A549 (cell line): ENCODE results near the gene TM6SF1. TPM values are rescaled to one million over a fixed set of nuclear protein-coding genes. Genes with fewer than 3 reads are reported as not detected.

Experiments
- ATAC-seq, 2 experiments: fragments of 200-7000 bp in 1 of 2; fragments of >200 bp in 1 of 2; cut with Nextera tagmentation in 1 of 2; cut with Tn5 transposase in 1 of 2; 3 replicates each; pipeline versions ENCODE4 v1.8.0 to v1.9.1; 2018 to 2020; ENCODE audit warnings: mild to moderate bottlenecking in 1 of 2, moderate library complexity in 1 of 2
- CTCF ChIA-PET: fragments of 300-600 bp; sonication (Branson Sonifier 250); formaldehyde crosslinking; extraction: SDS; loops from one replicate; lab custom pipeline; 2021; ENCODE audit warnings: antibody characterized with exemption, inconsistent platforms; lab: Yijun Ruan, JAX
- POLR2A ChIA-PET: fragments of 350-600 bp; formaldehyde crosslinking; extraction: SDS; loops from one replicate; lab custom pipeline; 2021; ENCODE audit warnings: antibody characterized with exemption, inconsistent platforms; lab: Yijun Ruan, JAX
- DNase-seq, 2 experiments: peaks; one replicate each; pipeline versions ENCODE4 v3.0.0 to v3.0.0-alpha.2; 2011 to 2016; ENCODE audit warnings: low read depth in 1 of 2, low spot score in 1 of 2
- FAIRE-seq: peaks from 2 replicates; lab custom pipeline; 2011; peaks lifted over from hg19 to GRCh38; lab: Jason Lieb, UNC
- H3K27ac ChIP-seq, 2 experiments: fragments of >200 bp; sonication (Bioruptor Twin); formaldehyde crosslinking; 3 replicates each; pipeline ENCODE4 v1.5.1; 2016 to 2017
- H3K4me1 ChIP-seq: fragments of >200 bp; sonication (Bioruptor Twin); formaldehyde crosslinking; 3 replicates; pipeline ENCODE4 v1.6.1; 2016
- H3K4me2 ChIP-seq: fragments of >200 bp; sonication (Bioruptor Twin); formaldehyde crosslinking; 3 replicates; pipeline ENCODE4 v1.6.1; 2016
- H3K4me3 ChIP-seq: fragments of >200 bp; sonication (Bioruptor Twin); formaldehyde crosslinking; 3 replicates; pipeline ENCODE4 v1.5.1; 2016
- H3K9me3 ChIP-seq: fragments of >200 bp; sonication (Bioruptor Twin); formaldehyde crosslinking; 3 replicates; pipeline ENCODE4 v1.6.1; 2016
- BCL3 ChIP-seq: fragments of >200 bp; sonication (Bioruptor Twin); formaldehyde crosslinking; IDR thresholded peaks from 3 replicates; pipeline ENCODE4 v1.6.1; 2016
- BHLHE40 ChIP-seq: IDR thresholded peaks from 2 replicates; pipeline ENCODE4 v1.6.1; 2012; ENCODE audit warnings: low read depth, low read length, inconsistent platforms
- CHD4 ChIP-seq: fragments of 200-600 bp; sonication (generic); IDR thresholded peaks from 2 replicates; pipeline ENCODE4 v1.6.1; 2016; ENCODE audit warnings: antibody characterized with exemption, mild to moderate bottlenecking, borderline replicate concordance
- ELK1 ChIP-seq: fragments of 150-350 bp; IDR thresholded peaks from 2 replicates; pipeline ENCODE4 v1.6.1; 2014; ENCODE audit warnings: low read depth, mild to moderate bottlenecking, low read length
- ESRRA ChIP-seq: fragments of 150-350 bp; IDR thresholded peaks from 2 replicates; pipeline ENCODE4 v1.6.1; 2014; ENCODE audit warnings: mild to moderate bottlenecking, low read length, borderline replicate concordance
- FOSL2 ChIP-seq, 2 experiments: fragments of 450-650 bp in 1 of 2; fragments of >200 bp in 1 of 2; sonication (Bioruptor Twin) in 1 of 2; formaldehyde crosslinking; IDR thresholded peaks; 2 replicates each; pipeline versions ENCODE4 v1.5.0 to v1.6.1; 2016 to 2020; ENCODE audit warnings: mild to moderate bottlenecking in 1 of 2, moderate library complexity in 1 of 2
- HES2 ChIP-seq: fragments of >200 bp; sonication (Bioruptor Twin); formaldehyde crosslinking; IDR thresholded peaks from 2 replicates; pipeline ENCODE4 v1.6.1; 2016
- HEYL ChIP-seq: fragments of 250-450 bp; sonication (Bioruptor Pico); IDR thresholded peaks from 2 replicates; pipeline ENCODE4 v1.8.0; 2021; ENCODE audit warnings: mild to moderate bottlenecking, moderate library complexity
- HOXB13 ChIP-seq: fragments of 250-450 bp; sonication (Bioruptor Pico); IDR thresholded peaks from 2 replicates; pipeline ENCODE4 v1.5.0; 2020; ENCODE audit warnings: low read depth, mild to moderate bottlenecking, moderate library complexity
- HOXB5 ChIP-seq: fragments of 250-450 bp; sonication (Bioruptor Pico); IDR thresholded peaks from 2 replicates; pipeline ENCODE4 v1.5.0; 2020; ENCODE audit warnings: mild to moderate bottlenecking, moderate library complexity
- JUN ChIP-seq, 2 experiments: fragments of >200 bp; sonication (Bioruptor Twin); formaldehyde crosslinking; IDR thresholded peaks; 2 replicates in 1 of 2; 3 replicates in 1 of 2; pipeline ENCODE4 v1.6.1; 2016 to 2017
- JUNB ChIP-seq: fragments of >200 bp; sonication (Bioruptor Twin); formaldehyde crosslinking; IDR thresholded peaks from 2 replicates; pipeline ENCODE4 v1.6.1; 2016
- KDM1A ChIP-seq: fragments of 200-600 bp; sonication (generic); IDR thresholded peaks from 2 replicates; pipeline ENCODE4 v1.6.1; 2016; ENCODE audit warnings: low read depth, mild to moderate bottlenecking
- KDM5A ChIP-seq: fragments of 200-600 bp; sonication (generic); IDR thresholded peaks from 2 replicates; pipeline ENCODE4 v1.6.1; 2016; ENCODE audit warnings: antibody characterized with exemption, mild to moderate bottlenecking
- MAX ChIP-seq: IDR thresholded peaks from 2 replicates; pipeline ENCODE4 v1.6.1; 2012
- MAZ ChIP-seq: fragments of 150-350 bp; IDR thresholded peaks from 2 replicates; pipeline ENCODE4 v1.6.1; 2014; ENCODE audit warnings: antibody characterized with exemption, low read depth, low read length, borderline replicate concordance
- NPAS2 ChIP-seq: fragments of 250-450 bp; sonication (Bioruptor Pico); IDR thresholded peaks from 2 replicates; pipeline ENCODE4 v1.8.0; 2022; ENCODE audit warnings: mild to moderate bottlenecking, moderate library complexity, borderline replicate concordance
- POLR2A ChIP-seq: IDR thresholded peaks from 2 replicates; pipeline ENCODE4 v1.6.1; 2012; ENCODE audit warnings: mild to moderate bottlenecking, low read length
- RCOR1 ChIP-seq: fragments of 150-350 bp; IDR thresholded peaks from 2 replicates; pipeline ENCODE4 v1.6.1; 2014; ENCODE audit warnings: antibody characterized with exemption, low read length, low read depth
- RNF2 ChIP-seq: fragments of 200-600 bp; sonication (generic); IDR thresholded peaks from 2 replicates; pipeline ENCODE4 v1.6.1; 2016; ENCODE audit warnings: low read depth, mild to moderate bottlenecking, antibody characterized with exemption, moderate library complexity, borderline replicate concordance
- SREBF2 ChIP-seq: fragments of 450-650 bp; IDR thresholded peaks from 2 replicates; pipeline ENCODE4 v1.6.1; 2014; ENCODE audit warnings: mild to moderate bottlenecking, moderate library complexity
- TFCP2L1 ChIP-seq: fragments of 250-450 bp; sonication (Bioruptor Pico); IDR thresholded peaks from 2 replicates; pipeline ENCODE4 v1.5.0; 2021; ENCODE audit warnings: mild to moderate bottlenecking
- USF2 ChIP-seq: fragments of 450-650 bp; IDR thresholded peaks from 2 replicates; pipeline ENCODE4 v1.6.1; 2014; ENCODE audit warnings: antibody characterized with exemption
- ZC3H11A ChIP-seq: fragments of 450-650 bp; IDR thresholded peaks from 2 replicates; pipeline ENCODE4 v1.6.1; 2014; ENCODE audit warnings: antibody characterized with exemption, mild to moderate bottlenecking
- ZFP36 ChIP-seq: fragments of 450-650 bp; IDR thresholded peaks from 2 replicates; pipeline ENCODE4 v1.6.1; 2014; ENCODE audit warnings: borderline replicate concordance; ENCODE audit not compliant: partially characterized antibody
- WGBS: methylation state at CpG from one replicate; pipeline ENCODE4 v1.1.6; 2017; ENCODE audit errors: missing lambda C conversion rate; 5-methylcytosine and 5-hydroxymethylcytosine counted together
- polyA minus RNA-seq: library from RNA; depleted of rRNA, polyadenylated mRNA; stranded (reverse); fragments of >200 nt; gene quantifications from 2 replicates; pipeline ENCODE4 v1.2.3, GENCODE V29; 2011; rRNA and poly(A)+ RNA removed
- polyA plus RNA-seq, 4 experiments: library from polyadenylated mRNA; depleted of rRNA in 3 of 4; stranded (reverse); fragments of >200 nt; fragmentation: RNase III in 1 of 4; extraction: RNeasy Plus Mini Kit Qiagen cat#74134 plus additional on column Dnase treatment in 1 of 4; gene quantifications; 2 replicates in 3 of 4; 3 replicates in 1 of 4; pipeline ENCODE4 v1.2.3, GENCODE V29; 2011 to 2017

TM6SF1 gene
- polyA plus RNA-seq (2011; rRNA removed) (1.1 TPM in 2 replicates), polyA plus RNA-seq (2017; fragmentation: RNase III; extraction: RNeasy Plus Mini Kit Qiagen cat#74134 plus additional on column Dnase treatment) (0.08 to 0.12 TPM in 2 of 3 replicates, not detected in the other), polyA minus RNA-seq (0.74 TPM in 1 of 2 replicates, not detected in the other)
- 0.06 and 0.08 TPM in 2 replicates for polyA plus RNA-seq (2012; cell fraction: cytosol; rRNA removed)
- 0.05 TPM in 1 of 2 replicates, not detected in the other for polyA plus RNA-seq (2012; cell fraction: nucleus; rRNA removed)

- peak; percentile 49 to 53 for ATAC-seq
- H3K4me3 ChIP-seq = peak within 1 kb of the TSS; percentile 68
- 0 out of 2 replicates have a peak, but pooled peaks have one; percentile 11 for TF ChIP-seq MAX
- TF ChIP-seq ESRRA = no peak
- TF ChIP-seq KDM5A = no peak
- TF ChIP-seq HES2 = no peak
- no peak for TF ChIP-seq SREBF2
- no peak for TF ChIP-seq MAZ
- TF ChIP-seq ZC3H11A = no peak
- TF ChIP-seq NPAS2 (CRISPR knock-in tag) = no peak
- no peak for TF ChIP-seq TFCP2L1 (CRISPR knock-in tag)
- no peak for TF ChIP-seq RCOR1
- TF ChIP-seq HEYL (CRISPR knock-in tag) = no peak
- TF ChIP-seq JUNB = no peak
- TF ChIP-seq HOXB5 = no peak
- 0 out of 5 replicates have a peak, but pooled peaks of 1 of the 2 experiments have one; percentile 5 for TF ChIP-seq JUN (IDR thresholded peaks at IDR 0.05)
- TF ChIP-seq, all 56 proteins: peak for 2
- no peak for DNase-seq
- no peak for FAIRE-seq
- POLR2A ChIA-PET = interaction anchor here (0.8 kb wide), 1 partner anchor 40 kb away, joined by 4 read pairs; the partner anchor contains the start of gene BTBD1
- Histone ChIP-seq H3K27ac (peak within 1 kb of the TSS; percentile 36 to 85; a peak in 5 of 6 replicates), H3K4me2 (peak within 1 kb of the TSS; percentile 97), H3K9me3 (no peaks in the 10 kb centered on the region), H3K4me1 (peaks cover 9% of the 10 kb centered on the region; the same call in 1 of the 3 replicates)
- 19% methylated on average over 17 of the region's 97 CpGs for WGBS
- CTCF ChIA-PET = interaction anchor here (1.0 kb wide), 1 partner anchor 40 kb away, joined by 3 read pairs; the partner anchor contains the start of gene BTBD1
Observed at GRCh38 chr15:83106994-83107840, at the start of gene TM6SF1. TSS of gene TM6SF1 (plus strand) at chr15:83107645. CDS start at chr15:83107681, 36 bp downstream.

- TF ChIP-seq POLR2A (no peak), USF2 (no peak)
- no peak overlapping the region for H3K4me3 ChIP-seq
- no peaks in the 10 kb centered on the region for H3K9me3 ChIP-seq
- H3K4me2 ChIP-seq = no peak overlapping the region
- H3K27ac ChIP-seq = no peak overlapping the region
- ChIA-PET CTCF (interaction anchor here (1.9 to 2.5 kb wide), 3 partner anchors 9 to 47 kb away, joined by 4 to 9 read pairs (median 7); partner anchors contain the start of genes BTBD1 and C15orf40), POLR2A (interaction anchor here (1.0 to 2.9 kb wide), 2 partner anchors 9 to 46 kb away, joined by 3 to 21 read pairs; partner anchors contain the start of genes BTBD1 and C15orf40)
- 90% methylated on average over 7 of the region's 7 CpGs for WGBS
- DNase-seq = no peak
- ATAC-seq = no peak
- no peak for FAIRE-seq
- H3K4me1 ChIP-seq = peaks cover 5% of the 10 kb centered on the region; the same call in 1 of the 3 replicates
Observed at GRCh38 chr15:83057696-83058376, 49.6 kb upstream of the TM6SF1 start.

GRCh38 chr15:83061680-83062079 lies 45.8 kb upstream of the TM6SF1 start:
- no peak for DNase-seq
- no peak overlapping the region for H3K4me2 ChIP-seq
- POLR2A ChIA-PET = no interaction called here
- CTCF ChIA-PET = no interaction called here
- no peak for ATAC-seq
- H3K27ac ChIP-seq = no peak overlapping the region
- H3K4me1 ChIP-seq = peaks cover 28% of the 10 kb centered on the region
- no peak overlapping the region for H3K4me3 ChIP-seq
- FAIRE-seq = no peak
- 93% methylated on average over 2 of the region's 2 CpGs for WGBS
- no peaks in the 10 kb centered on the region for H3K9me3 ChIP-seq
- TF ChIP-seq ELK1 = no peak
- TF ChIP-seq HOXB13 (CRISPR knock-in tag) = no peak
- TF ChIP-seq BHLHE40 = no peak
- TF ChIP-seq ZFP36 = no peak
- no peak for TF ChIP-seq NPAS2 (CRISPR knock-in tag)
- TF ChIP-seq FOSL2 (IDR thresholded peaks at IDR 0.05) = no peak
- TF ChIP-seq FOSL2 (CRISPR knock-in tag; IDR thresholded peaks at IDR 0.05) = no peak
- no peak for TF ChIP-seq CHD4
- no peak for TF ChIP-seq MAX
- TF ChIP-seq RNF2 = no peak
- no peak for TF ChIP-seq KDM1A
- TF ChIP-seq BCL3 = no peak
